Neuron (in vitro differentiated cells): ENCODE measurements around the gene ZBED4.
A peak's percentile ranks its signal among the peaks of the same experiment; 100 is the strongest.

Experiments used
- H2AFZ ChIP-seq: one replicate; pipeline ENCODE4 v1.6.1; 2013; ENCODE audit warnings: low read depth, mild to moderate bottlenecking, inconsistent platforms, low read length, moderate library complexity
- H3K27me3 ChIP-seq: one replicate; pipeline ENCODE4 v1.6.1; 2013; ENCODE audit warnings: low read length; ENCODE audit not compliant: insufficient read depth
- H3K36me3 ChIP-seq: one replicate; pipeline ENCODE4 v1.6.1; 2013; ENCODE audit warnings: low read length; ENCODE audit not compliant: insufficient read depth
- H3K4me1 ChIP-seq: one replicate; pipeline ENCODE4 v1.6.1; 2013; ENCODE audit warnings: low read length; ENCODE audit not compliant: insufficient read depth
- H3K4me3 ChIP-seq: 2 replicates; pipeline ENCODE4 v1.5.1; 2013; ENCODE audit warnings: mild to moderate bottlenecking, low read length, moderate library complexity
- H3K9me3 ChIP-seq: one replicate; pipeline ENCODE4 v1.6.1; 2013; ENCODE audit warnings: low read length

Gene ZBED4

GRCh38 chr22:49921508-49922278 lies 68.0 kb downstream of the ZBED4 start:
- Histone ChIP-seq H3K4me1 (peaks cover 14% of the 10 kb centered on the region), H3K36me3 (peaks cover 7% of the 10 kb centered on the region), H3K9me3 (no peaks in the 10 kb centered on the region), H3K4me3 (no peak overlapping the region), H2AFZ (no peak overlapping the region), H3K27me3 (no peaks in the 10 kb centered on the region)

DNA sequence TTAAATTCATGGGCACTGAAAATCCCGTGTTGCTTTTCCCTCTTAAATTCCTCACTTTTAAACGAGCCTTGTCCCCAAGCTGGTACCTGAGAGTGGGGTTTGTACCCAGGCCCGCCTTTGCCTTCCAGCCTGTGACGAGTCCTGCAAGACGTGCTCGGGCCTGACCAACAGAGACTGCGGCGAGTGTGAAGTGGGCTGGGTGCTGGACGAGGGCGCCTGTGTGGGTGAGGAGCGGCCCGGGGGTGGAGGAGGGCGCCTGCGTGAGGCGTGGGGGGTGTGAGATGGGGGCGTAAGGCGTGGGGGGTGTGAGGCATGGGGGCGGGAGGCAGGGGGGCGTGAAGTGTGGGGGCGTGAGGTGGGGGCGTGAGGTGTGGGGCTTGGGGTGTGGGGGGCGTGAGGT lies 68.8 kb downstream of the ZBED4 start:
- Histone ChIP-seq H3K36me3 (peaks cover 7% of the 10 kb centered on the region), H3K27me3 (no peaks in the 10 kb centered on the region), H2AFZ (no peak overlapping the region), H3K9me3 (no peaks in the 10 kb centered on the region), H3K4me1 (peaks cover 20% of the 10 kb centered on the region), H3K4me3 (no peak overlapping the region)

DNA sequence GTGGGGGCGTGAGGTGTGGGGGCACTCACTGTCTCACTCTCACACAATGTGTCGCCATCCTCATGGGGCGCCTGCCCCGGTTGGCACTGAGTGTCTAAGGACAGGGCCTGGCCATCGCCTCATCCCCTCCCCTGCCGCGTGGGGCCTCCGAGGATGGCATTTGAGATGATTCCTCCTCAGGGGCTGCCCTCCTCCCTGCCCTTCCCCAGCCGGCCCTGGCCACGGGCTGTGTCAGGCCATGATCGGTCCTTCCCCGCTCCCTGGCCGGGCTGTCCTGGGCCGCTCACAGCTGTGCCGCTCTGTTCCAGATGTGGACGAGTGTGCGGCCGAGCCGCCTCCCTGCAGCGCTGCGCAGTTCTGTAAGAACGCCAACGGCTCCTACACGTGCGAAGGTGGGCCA lies 69.3 kb downstream of the ZBED4 start:
- H3K9me3 ChIP-seq = no peaks in the 10 kb centered on the region
- H3K4me3 ChIP-seq = no peak overlapping the region
- no peak overlapping the region for H2AFZ ChIP-seq
- no peaks in the 10 kb centered on the region for H3K27me3 ChIP-seq
- H3K36me3 ChIP-seq = peaks cover 7% of the 10 kb centered on the region
- H3K4me1 ChIP-seq = peaks cover 20% of the 10 kb centered on the region

DNA sequence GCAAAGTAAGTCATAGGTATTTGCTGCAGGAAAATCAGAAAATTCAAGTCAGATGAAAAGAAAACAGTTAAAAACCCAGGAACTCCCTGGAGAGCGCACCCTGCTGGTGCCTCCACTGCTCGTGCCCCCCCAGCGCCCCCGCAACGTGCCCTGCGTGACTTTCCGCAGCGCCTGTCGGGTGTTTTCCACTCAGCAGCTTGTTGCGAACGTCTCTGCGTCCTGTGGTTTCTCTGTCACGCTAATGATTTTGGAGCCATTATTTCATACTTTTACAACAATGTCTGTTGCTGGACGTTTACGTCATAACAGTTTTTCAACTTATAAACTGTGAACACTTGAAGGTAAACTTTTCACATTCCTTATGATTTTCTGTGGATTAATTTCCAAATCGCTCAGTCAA lies 69.8 kb downstream of the ZBED4 start:
- H3K4me1 ChIP-seq = peaks cover 20% of the 10 kb centered on the region
- H3K36me3 ChIP-seq = peaks cover 7% of the 10 kb centered on the region
- H3K9me3 ChIP-seq = no peaks in the 10 kb centered on the region
- H2AFZ ChIP-seq = no peak overlapping the region
- no peaks in the 10 kb centered on the region for H3K27me3 ChIP-seq
- H3K4me3 ChIP-seq = no peak overlapping the region

GRCh38 chr22:49924113-49924833 lies 70.6 kb downstream of the ZBED4 start:
- Histone ChIP-seq H3K9me3 (no peaks in the 10 kb centered on the region), H3K4me1 (peaks cover 15% of the 10 kb centered on the region), H2AFZ (no peak overlapping the region), H3K27me3 (no peaks in the 10 kb centered on the region), H3K36me3 (peaks cover 7% of the 10 kb centered on the region), H3K4me3 (no peak overlapping the region)

GRCh38 chr22:49925525-49926128 lies 72.0 kb downstream of the ZBED4 start:
- H3K9me3 ChIP-seq = no peaks in the 10 kb centered on the region
- H3K27me3 ChIP-seq = peaks cover 3% of the 10 kb centered on the region
- H2AFZ ChIP-seq = no peak overlapping the region
- H3K4me3 ChIP-seq = no peak overlapping the region
- peaks cover 2% of the 10 kb centered on the region for H3K36me3 ChIP-seq
- H3K4me1 ChIP-seq = peaks cover 11% of the 10 kb centered on the region

DNA sequence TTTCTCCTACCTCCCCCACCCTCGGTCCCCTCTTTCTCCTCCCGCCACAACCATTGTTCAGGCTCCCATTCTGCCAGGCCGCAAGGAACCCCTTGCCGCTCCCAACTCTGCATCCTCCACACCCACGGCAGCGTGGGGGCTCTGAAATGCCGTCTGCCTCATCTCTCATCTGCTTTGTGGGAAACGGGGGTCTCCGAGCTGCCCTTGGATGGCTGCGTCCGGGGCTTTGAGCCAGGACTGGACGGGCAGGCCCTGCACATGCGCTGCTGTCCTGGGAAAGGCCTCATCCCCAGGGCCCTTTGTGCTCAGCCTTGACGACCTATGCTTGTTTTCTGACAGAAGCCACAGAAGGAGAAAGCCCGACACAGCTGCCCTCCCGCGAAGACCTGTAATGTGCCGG lies 73.3 kb downstream of the ZBED4 start:
- H3K4me3 ChIP-seq = no peak overlapping the region
- no peaks in the 10 kb centered on the region for H3K9me3 ChIP-seq
- peaks cover 2% of the 10 kb centered on the region for H3K36me3 ChIP-seq
- H3K27me3 ChIP-seq = peaks cover 8% of the 10 kb centered on the region
- peaks cover 11% of the 10 kb centered on the region for H3K4me1 ChIP-seq
- no peak overlapping the region for H2AFZ ChIP-seq

GRCh38 chr22:49927483-49928184 lies 74.0 kb downstream of the ZBED4 start:
- Histone ChIP-seq H2AFZ (no peak overlapping the region), H3K27me3 (peaks cover 8% of the 10 kb centered on the region), H3K4me3 (no peak overlapping the region), H3K4me1 (peaks cover 11% of the 10 kb centered on the region), H3K9me3 (no peaks in the 10 kb centered on the region), H3K36me3 (peaks cover 2% of the 10 kb centered on the region)

- Histone ChIP-seq H3K9me3 (no peaks in the 10 kb centered on the region), H3K36me3 (peaks cover 2% of the 10 kb centered on the region), H3K4me1 (peaks cover 11% of the 10 kb centered on the region), H3K27me3 (peaks cover 8% of the 10 kb centered on the region), H2AFZ (no peak overlapping the region), H3K4me3 (no peak overlapping the region)
These were observed 74.5 kb downstream of the ZBED4 start for GRCh38 chr22:49928185-49928495.

DNA sequence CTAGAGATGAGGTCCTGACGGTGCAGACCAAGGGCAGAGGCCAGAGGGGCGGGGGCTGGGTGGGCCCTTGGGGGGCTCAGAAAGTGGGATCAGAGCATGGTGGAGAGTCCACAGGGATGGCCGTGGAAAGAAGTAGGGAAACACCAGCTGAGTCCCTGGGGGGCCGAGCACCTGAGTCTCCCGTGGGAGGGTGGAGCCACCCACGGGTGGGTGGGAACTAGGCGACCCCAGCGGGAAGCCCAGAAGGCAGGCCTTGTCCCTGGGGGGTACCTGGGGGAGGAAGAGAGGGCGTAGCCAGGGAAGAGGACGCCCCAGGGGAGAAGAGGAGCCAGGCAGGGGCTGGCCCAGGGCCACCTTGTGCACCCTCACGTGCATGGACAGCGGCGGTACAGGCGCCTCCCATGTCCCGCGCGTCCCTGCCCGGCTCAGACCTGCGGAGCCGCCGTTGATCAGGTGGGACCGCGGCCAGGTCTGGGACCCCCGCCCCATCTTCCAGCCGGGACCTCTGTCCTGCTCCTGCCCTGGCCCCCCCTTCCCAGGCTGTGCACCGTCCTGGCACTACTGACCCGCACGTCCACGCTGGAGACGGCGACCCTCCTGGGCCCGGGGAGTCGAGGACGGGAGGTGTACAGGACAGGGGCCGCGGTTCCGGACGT lies 75.0 kb downstream of the ZBED4 start:
- H3K4me1 ChIP-seq = peaks cover 11% of the 10 kb centered on the region
- H2AFZ ChIP-seq = no peak overlapping the region
- peaks cover 2% of the 10 kb centered on the region for H3K36me3 ChIP-seq
- H3K9me3 ChIP-seq = no peaks in the 10 kb centered on the region
- peaks cover 8% of the 10 kb centered on the region for H3K27me3 ChIP-seq
- H3K4me3 ChIP-seq = no peak overlapping the region

DNA sequence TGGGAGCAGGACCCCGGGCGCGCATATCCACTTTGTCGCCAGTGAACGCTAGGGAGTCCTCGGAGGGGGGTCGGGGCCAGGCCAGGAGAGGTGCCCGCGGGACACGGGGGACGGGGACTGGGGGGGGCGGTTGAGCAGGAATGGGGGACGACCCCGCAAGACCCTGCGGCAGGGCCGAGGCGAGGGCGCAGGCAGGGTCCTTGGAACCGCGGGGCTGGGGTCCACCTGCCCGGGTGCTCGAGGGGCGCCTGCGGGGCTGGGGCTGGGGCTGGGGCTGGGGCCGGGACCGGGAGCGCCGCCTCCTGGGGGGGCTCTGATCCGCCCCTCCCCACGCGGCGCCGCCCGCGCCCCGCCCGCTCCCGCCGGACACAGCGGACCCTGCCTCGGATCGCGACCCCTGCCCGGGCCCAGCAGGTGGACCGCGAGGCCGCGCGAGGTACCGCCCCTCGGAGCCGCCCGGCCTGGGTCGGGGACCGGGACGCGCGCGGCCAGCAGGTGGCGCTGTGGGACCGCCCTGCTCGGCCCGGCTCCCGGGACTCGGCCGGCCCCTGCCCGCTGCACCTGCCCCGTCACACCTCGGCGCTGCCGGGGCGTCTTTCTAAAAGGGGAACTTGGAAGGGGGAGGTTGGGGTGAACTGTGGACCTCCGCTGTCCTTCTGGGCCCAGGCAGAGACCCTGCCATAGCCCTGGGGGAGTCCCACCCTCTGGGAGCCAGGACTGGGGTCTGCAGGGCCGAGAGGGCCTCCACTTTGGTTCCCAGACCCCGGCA lies 75.8 kb downstream of the ZBED4 start:
- Histone ChIP-seq H2AFZ (peak overlapping the region; percentile 8), H3K4me3 (no peak overlapping the region), H3K9me3 (no peaks in the 10 kb centered on the region), H3K36me3 (peaks cover 2% of the 10 kb centered on the region), H3K4me1 (peaks cover 11% of the 10 kb centered on the region), H3K27me3 (peaks cover 8% of the 10 kb centered on the region)

DNA sequence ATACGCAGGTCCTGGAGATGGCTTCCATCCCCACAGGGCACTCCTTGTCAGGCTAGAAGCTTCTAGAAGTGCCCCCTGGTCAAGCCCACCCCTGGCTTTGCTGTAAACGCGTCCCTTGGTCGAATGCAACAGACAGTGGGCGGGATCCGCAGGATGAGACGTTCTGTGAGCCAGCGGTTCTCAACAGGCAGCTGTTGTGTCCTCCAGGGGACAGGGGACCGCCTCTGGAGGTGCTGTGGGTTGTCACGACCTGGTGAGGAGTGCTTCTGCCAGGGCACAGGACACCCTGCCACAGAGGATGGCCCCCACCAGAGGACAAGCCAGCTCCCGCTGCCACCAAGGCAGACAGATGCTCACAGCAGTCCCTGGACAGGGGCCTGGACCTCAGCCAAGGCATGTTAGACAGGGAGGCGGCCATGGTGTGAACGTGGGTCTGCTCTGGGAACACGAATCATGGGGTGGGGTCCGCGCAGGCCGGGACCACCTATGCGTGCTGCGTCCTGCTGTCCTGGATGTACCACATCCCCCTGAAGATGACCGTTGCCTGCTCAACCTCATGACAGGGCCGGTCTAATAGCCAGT lies 76.4 kb downstream of the ZBED4 start:
- Histone ChIP-seq H2AFZ (peak overlapping the region; percentile 8), H3K27me3 (peaks cover 8% of the 10 kb centered on the region), H3K4me3 (no peak overlapping the region), H3K36me3 (peaks cover 2% of the 10 kb centered on the region), H3K9me3 (no peaks in the 10 kb centered on the region), H3K4me1 (peaks cover 11% of the 10 kb centered on the region)
